ENCODE measurements around the gene HES2.
"Not testable (repeated sequence)": the region's sequence is repeated elsewhere in the genome, so short reads cannot be mapped to it uniquely, and the experiment has no call there.

Gene HES2

GRCh38 chr1:6461538-6462411 is 42.1 kb upstream of the HES2 start:
- no peak for TF ChIP-seq JUND (IDR thresholded peaks at IDR 0.05; ENCODE audit: low read depth)
- DNase-seq (ENCODE audit: low read depth in 1 of 2, low spot score in 1 of 2) = no peak
- in situ Hi-C loops (cut with HindIII; ENCODE audit: low pct_unique_long_range_greater_than_20kb, low sequenced_read_pairs) = no loop called here

- in situ Hi-C loops (cut with HindIII; ENCODE audit: low pct_unique_long_range_greater_than_20kb, low sequenced_read_pairs) = no loop called here
- DNase-seq (ENCODE audit: low read depth in 1 of 2, low spot score in 1 of 2) = no peak
- TF ChIP-seq JUND (IDR thresholded peaks at IDR 0.05; ENCODE audit: low read depth) = no peak
Measured at GRCh38 chr1:6461051-6461530, 41.4 kb upstream of the HES2 start.

DNA sequence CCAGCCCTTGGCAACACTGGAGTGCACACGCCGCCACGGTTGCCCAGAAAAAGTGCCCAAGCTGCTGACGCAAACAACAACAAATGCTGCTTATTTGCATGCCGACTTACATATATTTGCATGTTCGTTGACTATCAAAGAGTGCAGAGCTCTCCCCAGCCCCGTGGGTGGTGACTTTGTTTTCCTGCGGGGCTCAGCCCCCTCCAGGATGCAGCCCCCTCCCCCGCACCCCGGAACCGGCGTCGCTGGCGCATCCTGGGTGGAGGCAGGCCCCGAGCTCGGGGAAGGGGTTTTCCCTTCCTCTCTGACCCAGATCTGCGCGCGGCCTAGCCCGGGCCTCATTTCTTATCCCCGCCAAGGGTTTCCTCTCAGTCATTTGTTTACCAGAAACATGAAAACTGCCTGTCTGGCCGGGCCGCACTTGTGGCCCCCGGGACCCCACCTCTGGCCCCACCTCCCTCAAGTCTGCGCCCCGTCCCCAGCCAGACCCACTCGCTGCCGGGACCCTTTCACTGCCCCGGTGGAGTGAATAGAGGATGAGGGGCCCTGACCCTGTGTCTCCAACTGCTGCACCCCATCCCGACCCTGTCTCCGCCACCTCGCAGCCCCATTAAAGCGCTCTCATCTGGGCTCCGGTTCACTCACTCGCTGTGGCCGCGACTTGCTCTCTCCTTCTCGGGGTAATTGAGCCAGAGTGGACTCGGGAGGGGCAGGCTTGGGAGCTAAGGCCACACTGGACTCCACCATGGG is 40.8 kb upstream of the HES2 start:
- in situ Hi-C loops (cut with HindIII; ENCODE audit: low pct_unique_long_range_greater_than_20kb, low sequenced_read_pairs) = no loop called here
- TF ChIP-seq JUND (IDR thresholded peaks at IDR 0.05; ENCODE audit: low read depth) = no peak
- no peak for DNase-seq (ENCODE audit: low read depth in 1 of 2, low spot score in 1 of 2)

DNA sequence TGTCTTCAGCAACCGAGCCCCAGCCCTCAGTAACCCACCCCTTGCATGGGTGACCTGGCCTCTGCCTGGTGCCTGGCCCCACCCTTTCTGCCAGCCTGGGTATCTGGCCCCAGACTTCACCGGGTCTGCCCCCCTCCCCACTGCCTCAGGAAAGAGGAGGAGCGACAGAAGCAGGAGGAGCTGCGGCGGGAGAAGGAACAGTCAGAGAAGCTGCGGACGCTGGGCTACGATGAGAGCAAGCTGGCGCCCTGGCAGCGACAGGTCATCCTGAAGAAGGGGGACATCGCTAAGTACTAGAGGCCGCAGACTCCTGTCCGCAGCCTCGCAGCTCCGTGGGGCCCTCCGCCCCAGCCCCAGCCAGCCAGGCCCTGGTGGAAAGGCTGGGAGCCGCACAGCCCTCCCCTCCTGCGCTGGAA is 40.1 kb upstream of the HES2 start:
- TF ChIP-seq JUND (IDR thresholded peaks at IDR 0.05; ENCODE audit: low read depth) = no peak
- no peak for DNase-seq (ENCODE audit: low read depth in 1 of 2, low spot score in 1 of 2)
- in situ Hi-C loops (cut with HindIII; ENCODE audit: low pct_unique_long_range_greater_than_20kb, low sequenced_read_pairs) = no loop called here

GRCh38 chr1:6456800-6457466 is 37.2 kb upstream of the HES2 start:
- in situ Hi-C loops (cut with HindIII; ENCODE audit: low pct_unique_long_range_greater_than_20kb, low sequenced_read_pairs) = no loop called here
- TF ChIP-seq JUND (IDR thresholded peaks at IDR 0.05; ENCODE audit: low read depth) = no peak
- no peak for DNase-seq (ENCODE audit: low read depth in 1 of 2, low spot score in 1 of 2)

GRCh38 chr1:6455752-6456520 is 36.2 kb upstream of the HES2 start:
- DNase-seq (ENCODE audit: low read depth in 1 of 2, low spot score in 1 of 2) = not testable (repeated sequence)

DNA sequence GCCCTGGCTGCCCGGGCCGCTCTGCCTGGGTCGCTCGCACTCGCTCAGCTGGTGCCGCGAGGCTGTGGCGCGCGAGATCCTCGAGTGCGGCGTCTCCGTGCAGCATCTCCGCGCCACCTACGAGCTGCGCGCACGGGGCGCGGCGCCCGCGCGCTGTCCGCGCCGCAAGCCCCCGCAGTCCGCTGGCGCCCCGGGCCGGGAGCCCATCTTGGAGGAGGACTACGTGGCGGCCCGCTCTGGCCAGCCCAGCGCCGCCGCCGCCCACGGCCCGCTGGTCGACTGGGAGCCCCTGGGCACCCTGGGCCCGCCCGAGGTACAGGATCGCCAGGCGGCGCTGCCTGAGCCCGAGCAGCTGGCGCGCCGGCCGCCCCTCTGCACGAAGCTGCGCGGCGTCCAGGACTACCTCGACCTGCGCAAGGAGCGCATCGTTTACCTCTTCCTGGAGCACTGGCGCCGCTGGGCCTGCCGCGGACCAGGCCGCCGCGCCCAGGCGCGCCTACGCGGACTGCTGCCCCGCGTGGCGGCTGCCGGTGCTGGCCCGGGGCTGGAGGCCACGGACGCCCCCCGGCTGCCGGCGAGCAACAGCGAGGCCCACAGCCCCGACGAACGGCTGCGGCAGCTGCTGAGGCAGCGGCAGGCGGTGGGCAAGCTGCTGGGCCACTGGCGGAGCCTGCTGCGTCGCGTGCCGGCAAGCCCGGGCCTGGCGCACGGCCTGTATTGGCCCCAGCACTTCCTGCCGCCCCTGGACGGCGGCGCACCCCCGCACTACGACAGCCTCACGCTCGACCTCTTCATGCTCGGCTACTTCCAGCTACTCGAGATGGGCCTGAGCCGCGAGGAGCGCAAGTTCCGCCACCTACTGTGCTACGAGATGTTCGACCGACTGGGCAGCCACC is 35.4 kb upstream of the HES2 start:
- no peak for TF ChIP-seq JUND (IDR thresholded peaks at IDR 0.05; ENCODE audit: low read depth)
- in situ Hi-C loops (cut with HindIII; ENCODE audit: low pct_unique_long_range_greater_than_20kb, low sequenced_read_pairs) = no loop called here
- DNase-seq (ENCODE audit: low read depth in 1 of 2, low spot score in 1 of 2) = no peak

More at GRCh38 chr1:6455752-6456520, 36.2 kb upstream of the HES2 start:
- in situ Hi-C loops (cut with HindIII; ENCODE audit: low pct_unique_long_range_greater_than_20kb, low sequenced_read_pairs) = not testable (repeated sequence)

- in situ Hi-C loops (cut with HindIII; ENCODE audit: low pct_unique_long_range_greater_than_20kb, low sequenced_read_pairs); DNase-seq (ENCODE audit: low read depth in 1 of 2, low spot score in 1 of 2): not testable (repeated sequence)
Measured at GRCh38 chr1:6453895-6454855, 34.5 kb upstream of the HES2 start.

DNA sequence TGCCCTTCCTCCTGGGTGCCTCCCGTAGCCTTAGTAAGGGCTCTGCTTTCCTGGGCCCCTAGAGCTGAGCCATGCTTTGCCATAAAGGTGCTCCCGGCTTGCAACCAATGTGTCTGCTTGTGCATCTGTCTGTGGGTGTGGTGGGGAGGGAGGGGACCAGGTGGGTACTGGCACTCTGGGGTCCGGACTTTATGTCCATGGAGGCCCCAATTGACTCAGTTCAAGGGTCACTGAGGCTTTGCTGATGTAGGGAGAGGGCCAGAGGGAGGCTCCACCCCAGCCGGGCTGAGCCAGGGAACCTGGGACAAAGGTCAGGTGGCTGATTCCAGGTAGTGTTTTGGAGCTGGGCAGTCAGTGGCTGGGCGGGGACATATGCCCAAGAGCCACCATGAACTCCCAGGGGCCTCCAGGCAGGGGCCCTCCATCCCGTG is 31.2 kb upstream of the HES2 start:
- no peak for DNase-seq (ENCODE audit: low read depth in 1 of 2, low spot score in 1 of 2)
- TF ChIP-seq JUND (IDR thresholded peaks at IDR 0.05; ENCODE audit: low read depth) = no peak
- in situ Hi-C loops (cut with HindIII; ENCODE audit: low pct_unique_long_range_greater_than_20kb, low sequenced_read_pairs) = no loop called here

DNA sequence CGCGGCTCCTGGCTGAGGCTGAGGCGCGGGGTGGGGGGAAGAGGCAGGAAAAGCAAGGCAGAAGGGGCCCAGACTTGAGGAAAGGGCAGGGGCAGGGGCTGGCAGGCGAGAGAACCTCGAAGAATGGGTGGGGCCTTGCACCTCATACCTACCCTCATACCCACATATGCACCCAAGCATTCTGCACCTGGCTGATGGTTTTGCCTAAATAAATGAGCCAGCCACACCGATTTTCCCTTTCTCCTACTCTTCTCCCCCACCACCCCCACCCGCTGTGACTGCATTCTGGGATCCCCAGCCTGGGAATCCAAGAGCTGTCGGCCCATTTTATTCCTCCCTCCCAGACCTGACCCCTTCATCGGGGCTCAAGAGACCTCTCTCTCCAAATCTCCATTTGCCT is 30.8 kb upstream of the HES2 start:
- in situ Hi-C loops (cut with HindIII; ENCODE audit: low pct_unique_long_range_greater_than_20kb, low sequenced_read_pairs); DNase-seq (ENCODE audit: low read depth in 1 of 2, low spot score in 1 of 2): not testable (repeated sequence)
